NCI-H226 (cell line): ENCODE measurements around the gene OXTR.

Source experiments
- DNase-seq: peaks from one replicate; pipeline ENCODE4 v3.0.0-alpha.2; 2015

OXTR gene

GRCh38 chr3:8769088-8769822 is at the start of gene OXTR:
Gene OXTR (minus strand): TSS chr3:8769613. CDS start chr3:8768187, 1,426 bp downstream.
- peak; percentile 80 for DNase-seq

GRCh38 chr3:8817486-8817885 is 48.1 kb upstream of the OXTR start:
- no peak for DNase-seq

- no peak for DNase-seq
Observed at GRCh38 chr3:8816106-8816505, 46.7 kb upstream of the OXTR start.

GRCh38 chr3:8813411-8813810 is 44.0 kb upstream of the OXTR start:
- DNase-seq = no peak

GRCh38 chr3:8810561-8810960 is 41.1 kb upstream of the OXTR start:
- no peak for DNase-seq

- no peak for DNase-seq
Observed at GRCh38 chr3:8805774-8806173, 36.4 kb upstream of the OXTR start.

- no peak for DNase-seq
Observed at GRCh38 chr3:8802256-8802655, 32.8 kb upstream of the OXTR start.

GRCh38 chr3:8800016-8800415 is 30.6 kb upstream of the OXTR start:
- peak; percentile 50 for DNase-seq

GRCh38 chr3:8794247-8794646 is 24.8 kb upstream of the OXTR start:
- DNase-seq = no peak

- DNase-seq = no peak
Observed at GRCh38 chr3:8793242-8793641, 23.8 kb upstream of the OXTR start.

- no peak for DNase-seq
Observed at GRCh38 chr3:8790529-8790928, 21.1 kb upstream of the OXTR start.

- no peak for DNase-seq
Observed at GRCh38 chr3:8784676-8785435, 15.4 kb upstream of the OXTR start.

GRCh38 chr3:8780279-8780678 is 10.9 kb upstream of the OXTR start:
- DNase-seq = no peak

- no peak for DNase-seq
Observed at GRCh38 chr3:8778475-8778874, 9.1 kb upstream of the OXTR start.

GRCh38 chr3:8777978-8778267 is 8.5 kb upstream of the OXTR start:
- no peak for DNase-seq

GRCh38 chr3:8777201-8777977 is 8.0 kb upstream of the OXTR start:
- DNase-seq = no peak

GRCh38 chr3:8776406-8776805 is 7.0 kb upstream of the OXTR start:
- DNase-seq = peak; percentile 96

- DNase-seq = no peak
Observed at GRCh38 chr3:8775602-8776001, 6.2 kb upstream of the OXTR start.

GRCh38 chr3:8775181-8775580 is 5.8 kb upstream of the OXTR start:
- DNase-seq = no peak

GRCh38 chr3:8773941-8774542 is 4.6 kb upstream of the OXTR start:
- DNase-seq = no peak

GRCh38 chr3:8768364-8769087 is 887 bp downstream of the OXTR start:
- DNase-seq = no peak

GRCh38 chr3:8767667-8768363 is 1.6 kb downstream of the OXTR start:
- no peak for DNase-seq
